Epidermal melanocyte (primary cell): ENCODE results near the gene RBM33.

Source experiments
- DNase-seq: peaks from one replicate; pipeline ENCODE4 v3.0.0; 2011; ENCODE audit warnings: low spot score; ENCODE audit not compliant: insufficient read length

Gene RBM33

GRCh38 chr7:155717010-155717744 lies 72.7 kb downstream of the RBM33 start:
- no peak for DNase-seq

GRCh38 chr7:155721056-155721455 lies 76.6 kb downstream of the RBM33 start:
- DNase-seq = no peak

GRCh38 chr7:155722118-155722517 lies 77.7 kb downstream of the RBM33 start:
- DNase-seq = no peak

- no peak for DNase-seq
Measured at GRCh38 chr7:155722936-155723335, 78.5 kb downstream of the RBM33 start.

- DNase-seq = no peak
Measured at GRCh38 chr7:155724327-155725005, 80.0 kb downstream of the RBM33 start.

- DNase-seq = no peak
Measured at GRCh38 chr7:155725006-155725355, 80.5 kb downstream of the RBM33 start.

GRCh38 chr7:155727616-155728015 lies 83.2 kb downstream of the RBM33 start:
- DNase-seq = no peak

GRCh38 chr7:155728116-155728515 lies 83.7 kb downstream of the RBM33 start:
- DNase-seq = no peak

GRCh38 chr7:155729847-155730246 lies 85.4 kb downstream of the RBM33 start:
- DNase-seq = no peak

GRCh38 chr7:155731380-155731779 lies 86.9 kb downstream of the RBM33 start:
- DNase-seq = no peak

GRCh38 chr7:155731871-155732270 lies 87.4 kb downstream of the RBM33 start:
- no peak for DNase-seq

- no peak for DNase-seq
Measured at GRCh38 chr7:155732286-155732685, 87.8 kb downstream of the RBM33 start.

- no peak for DNase-seq
Measured at GRCh38 chr7:155733582-155734444, 89.4 kb downstream of the RBM33 start.

- DNase-seq = no peak
Measured at GRCh38 chr7:155734445-155734809, 90.0 kb downstream of the RBM33 start.

GRCh38 chr7:155735442-155736115 lies 91.1 kb downstream of the RBM33 start:
- DNase-seq = no peak

GRCh38 chr7:155737590-155737989 lies 93.1 kb downstream of the RBM33 start:
- no peak for DNase-seq

GRCh38 chr7:155738104-155738503 lies 93.6 kb downstream of the RBM33 start:
- no peak for DNase-seq

GRCh38 chr7:155738652-155739537 lies 94.4 kb downstream of the RBM33 start:
- DNase-seq = no peak

- DNase-seq = no peak
Measured at GRCh38 chr7:155739538-155740143, 95.2 kb downstream of the RBM33 start.

- DNase-seq = no peak
Measured at GRCh38 chr7:155741082-155741481, 96.6 kb downstream of the RBM33 start.
